ENCODE results near the gene APOC4. TPM values are rescaled to one million over a fixed set of nuclear protein-coding genes. Genes with fewer than 3 reads are reported as not detected.
A peak's percentile ranks its signal among the peaks of the same experiment; 100 is the strongest.

Gene APOC4
- total RNA-seq, 3 donors from 2014 or later, result not detected

- no peak overlapping the region for H3K27ac ChIP-seq
- H3K36me3 ChIP-seq, result no peaks in the 10 kb centered on the region
- no peaks in the 10 kb centered on the region for H3K27me3 ChIP-seq
- H3K4me1 ChIP-seq, result no peaks in the 10 kb centered on the region
- no peaks in the 10 kb centered on the region for H3K9me3 ChIP-seq
- intact Hi-C loops (cut with DNase I; ENCODE audit: low total_unique reads), result no loop called here
- H3K4me3 ChIP-seq, result no peak overlapping the region
- TF ChIP-seq POLR2A (IDR thresholded peaks at IDR 0.05), result no peak
- no peak for TF ChIP-seq POLR2AphosphoS5 (IDR thresholded peaks at IDR 0.05)
- peak in 2 of 3 donors; percentile 50 to 51 for TF ChIP-seq CTCF (IDR thresholded peaks at IDR 0.05)
- no peak for DNase-seq (ENCODE audit: low spot score in 2 of 2)
Observed at GRCh38 chr19:44988896-44989556, 47.0 kb downstream of the APOC4 start.

GRCh38 chr19:44990459-44990858 is 48.4 kb downstream of the APOC4 start:
- DNase-seq (ENCODE audit: low spot score in 2 of 2), result no peak
- no peaks in the 10 kb centered on the region for H3K36me3 ChIP-seq

DNA sequence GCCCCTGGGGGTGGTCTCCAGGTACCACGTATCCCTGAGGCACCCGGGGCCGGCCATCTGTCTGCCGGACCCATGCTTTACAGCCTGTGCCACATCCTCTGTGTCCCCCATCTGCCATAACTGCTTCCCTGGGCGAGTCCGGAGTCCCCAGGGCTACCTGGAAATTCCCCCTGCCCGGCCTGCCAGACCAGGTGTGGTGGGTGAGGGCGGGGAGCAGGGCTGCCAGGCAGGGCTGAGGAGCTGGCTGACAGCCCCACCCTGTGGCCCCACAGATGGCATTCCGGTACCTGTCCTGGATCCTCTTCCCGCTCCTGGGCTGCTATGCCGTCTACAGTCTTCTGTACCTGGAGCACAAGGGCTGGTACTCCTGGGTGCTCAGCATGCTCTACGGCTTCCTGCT is 48.9 kb downstream of the APOC4 start:
- Histone ChIP-seq H3K9me3 (no peaks in the 10 kb centered on the region), H3K4me1 (no peaks in the 10 kb centered on the region), H3K4me3 (no peak overlapping the region), H3K36me3 (no peaks in the 10 kb centered on the region), H3K27ac (no peak overlapping the region), H3K27me3 (no peaks in the 10 kb centered on the region)
- DNase-seq (ENCODE audit: low spot score in 2 of 2), result no peak
- intact Hi-C loops (cut with DNase I; ENCODE audit: low total_unique reads), result no loop called here
- TF ChIP-seq POLR2AphosphoS5 (IDR thresholded peaks at IDR 0.05) (no peak), CTCF (IDR thresholded peaks at IDR 0.05) (no peak), POLR2A (IDR thresholded peaks at IDR 0.05) (no peak)

More at GRCh38 chr19:44990459-44990858, 48.4 kb downstream of the APOC4 start:
- H3K4me3 ChIP-seq, result no peak overlapping the region
- no peaks in the 10 kb centered on the region for H3K27me3 ChIP-seq
- H3K27ac ChIP-seq, result no peak overlapping the region
- no peaks in the 10 kb centered on the region for H3K9me3 ChIP-seq
- no peaks in the 10 kb centered on the region for H3K4me1 ChIP-seq
- intact Hi-C loops (cut with DNase I; ENCODE audit: low total_unique reads), result no loop called here
- TF ChIP-seq POLR2AphosphoS5 (IDR thresholded peaks at IDR 0.05) (no peak), POLR2A (IDR thresholded peaks at IDR 0.05) (no peak), CTCF (IDR thresholded peaks at IDR 0.05) (no peak)

DNA sequence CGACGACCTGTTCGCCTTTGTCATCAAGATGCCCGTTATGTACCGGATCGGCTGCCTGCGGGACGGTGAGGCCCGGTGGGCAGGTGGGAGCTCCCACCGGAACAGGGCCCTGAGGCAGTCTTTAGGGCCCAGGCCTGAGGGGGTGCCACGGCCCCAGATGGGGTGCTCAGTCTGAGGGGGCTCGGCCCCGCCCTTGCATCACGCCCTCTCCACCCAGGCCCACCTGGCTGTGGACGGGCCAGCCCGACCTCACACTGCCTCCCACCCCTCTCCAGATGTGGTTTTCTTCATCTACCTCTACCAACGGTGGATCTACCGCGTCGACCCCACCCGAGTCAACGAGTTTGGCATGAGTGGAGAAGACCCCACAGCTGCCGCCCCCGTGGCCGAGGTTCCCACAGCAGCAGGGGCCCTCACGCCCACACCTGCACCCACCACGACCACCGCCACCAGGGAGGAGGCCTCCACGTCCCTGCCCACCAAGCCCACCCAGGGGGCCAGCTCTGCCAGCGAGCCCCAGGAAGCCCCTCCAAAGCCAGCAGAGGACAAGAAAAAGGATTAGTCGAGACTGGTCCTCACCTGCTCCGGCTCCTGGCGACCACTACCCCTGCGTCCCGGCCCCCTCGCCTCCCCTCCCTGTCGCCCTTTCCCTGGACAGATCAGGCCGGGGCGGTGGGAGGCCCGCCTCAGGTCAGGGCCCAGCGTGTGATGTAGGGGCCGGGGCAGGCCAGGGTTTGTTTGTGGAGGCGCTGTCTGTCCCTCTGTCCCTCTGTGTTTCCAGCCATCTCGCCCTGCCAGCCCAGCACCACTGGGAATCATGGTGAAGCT is 50.5 kb downstream of the APOC4 start:
- intact Hi-C loops (cut with DNase I; ENCODE audit: low total_unique reads), result no loop called here
- TF ChIP-seq POLR2AphosphoS5 (IDR thresholded peaks at IDR 0.05), result no peak
- no peak for TF ChIP-seq CTCF (IDR thresholded peaks at IDR 0.05)
- TF ChIP-seq POLR2A (IDR thresholded peaks at IDR 0.05), result no peak
- Histone ChIP-seq H3K4me1 (no peaks in the 10 kb centered on the region), H3K27me3 (no peaks in the 10 kb centered on the region), H3K27ac (no peak overlapping the region), H3K36me3 (no peaks in the 10 kb centered on the region), H3K4me3 (no peak overlapping the region), H3K9me3 (no peaks in the 10 kb centered on the region)
- no peak for DNase-seq (ENCODE audit: low spot score in 2 of 2)

GRCh38 chr19:44993526-44993925 is 51.5 kb downstream of the APOC4 start:
- Histone ChIP-seq H3K27me3 (no peaks in the 10 kb centered on the region), H3K36me3 (no peaks in the 10 kb centered on the region)
- no peak for DNase-seq (ENCODE audit: low spot score in 2 of 2)

More at GRCh38 chr19:44993526-44993925, 51.5 kb downstream of the APOC4 start:
- no peak for TF ChIP-seq POLR2AphosphoS5 (IDR thresholded peaks at IDR 0.05)
- no peak for TF ChIP-seq POLR2A (IDR thresholded peaks at IDR 0.05)
- TF ChIP-seq CTCF (IDR thresholded peaks at IDR 0.05), result no peak
- H3K9me3 ChIP-seq, result no peaks in the 10 kb centered on the region
- H3K4me3 ChIP-seq, result no peak overlapping the region
- H3K27ac ChIP-seq, result no peak overlapping the region
- no peaks in the 10 kb centered on the region for H3K4me1 ChIP-seq
- intact Hi-C loops (cut with DNase I; ENCODE audit: low total_unique reads), result no loop called here
